Tongue (tissue), 2 donors: ENCODE results near the gene EFCAB3. TPM values are rescaled to one million over a fixed set of nuclear protein-coding genes. Genes with fewer than 3 reads are reported as not detected.
"Not testable (repeated sequence)": the region's sequence is repeated elsewhere in the genome, so short reads cannot be mapped to it uniquely, and the experiment has no call there.

Experiments
- DNase-seq: peaks from one replicate; pipeline ENCODE4 v3.0.0-alpha.2; 2015
- total RNA-seq: library from RNA; depleted of rRNA; stranded (reverse); fragments of >200 nt; gene quantifications from one replicate; pipeline ENCODE4 v1.2.3, GENCODE V29; 2014

EFCAB3 gene
- not detected for total RNA-seq

- no peak for DNase-seq
Observed at GRCh38 chr17:62380253-62380652, at the start of gene EFCAB3. Gene EFCAB3, plus strand, starts transcription at chr17:62380553. Its CDS starts 2,427 bp downstream, at chr17:62382980.

- no peak for DNase-seq
Observed at GRCh38 chr17:62336527-62336926, 43.8 kb upstream of the EFCAB3 start.

GRCh38 chr17:62343764-62344270 is 36.5 kb upstream of the EFCAB3 start:
- no peak for DNase-seq

- DNase-seq = no peak
Observed at GRCh38 chr17:62351176-62351575, 29.2 kb upstream of the EFCAB3 start.

- DNase-seq = no peak
Observed at GRCh38 chr17:62366191-62366590, 14.2 kb upstream of the EFCAB3 start.

GRCh38 chr17:62381561-62381960 is 1.2 kb downstream of the EFCAB3 start:
- DNase-seq = no peak

GRCh38 chr17:62388856-62389255 is 8.5 kb downstream of the EFCAB3 start:
- DNase-seq = no peak

GRCh38 chr17:62392908-62393307 is 12.6 kb downstream of the EFCAB3 start:
- DNase-seq = no peak

- DNase-seq = no peak
Observed at GRCh38 chr17:62398891-62399290, 18.5 kb downstream of the EFCAB3 start.

- DNase-seq = no peak
Observed at GRCh38 chr17:62405451-62405850, 25.1 kb downstream of the EFCAB3 start.

GRCh38 chr17:62413090-62413489 is 32.7 kb downstream of the EFCAB3 start:
- not testable (repeated sequence) for DNase-seq

GRCh38 chr17:62423647-62424461 is 43.5 kb downstream of the EFCAB3 start, which contains the start of gene METTL2A:
Gene METTL2A, plus strand, starts transcription at chr17:62423897. Its CDS starts 6 bp downstream, at chr17:62423903.
- peak; percentile 94 for DNase-seq

GRCh38 chr17:62426214-62426613 is 45.9 kb downstream of the EFCAB3 start:
- DNase-seq = not testable (repeated sequence)

GRCh38 chr17:62435251-62435650 is 54.9 kb downstream of the EFCAB3 start:
- not testable (repeated sequence) for DNase-seq

GRCh38 chr17:62441181-62441580 is 60.8 kb downstream of the EFCAB3 start:
- DNase-seq = not testable (repeated sequence)

- DNase-seq = no peak
Observed at GRCh38 chr17:62444063-62444462, 63.7 kb downstream of the EFCAB3 start.

GRCh38 chr17:62445791-62446190 is 65.4 kb downstream of the EFCAB3 start:
- not testable (repeated sequence) for DNase-seq

GRCh38 chr17:62452195-62452594 is 71.8 kb downstream of the EFCAB3 start:
- not testable (repeated sequence) for DNase-seq

GRCh38 chr17:62453041-62453440 is 72.7 kb downstream of the EFCAB3 start:
- DNase-seq = not testable (repeated sequence)

- not testable (repeated sequence) for DNase-seq
Observed at GRCh38 chr17:62453656-62454055, 73.3 kb downstream of the EFCAB3 start.

- DNase-seq = not testable (repeated sequence)
Observed at GRCh38 chr17:62454111-62454510, 73.8 kb downstream of the EFCAB3 start.

- no peak for DNase-seq
Observed at GRCh38 chr17:62456016-62456415, 75.7 kb downstream of the EFCAB3 start.

- not testable (repeated sequence) for DNase-seq
Observed at GRCh38 chr17:62458483-62458882, 78.1 kb downstream of the EFCAB3 start.

- DNase-seq = not testable (repeated sequence)
Observed at GRCh38 chr17:62464422-62464821, 84.1 kb downstream of the EFCAB3 start.
